ENCODE data around the gene HOOK2. TPM values are rescaled to one million over a fixed set of nuclear protein-coding genes. Genes with fewer than 3 reads are reported as not detected.

Gene HOOK2
- total and polyA plus RNA-seq, 2 of the 8 experiments (the other 6 are each of a cell fraction or from before 2014, with no cell fraction given): 23.8 to 63.2 TPM

DNA sequence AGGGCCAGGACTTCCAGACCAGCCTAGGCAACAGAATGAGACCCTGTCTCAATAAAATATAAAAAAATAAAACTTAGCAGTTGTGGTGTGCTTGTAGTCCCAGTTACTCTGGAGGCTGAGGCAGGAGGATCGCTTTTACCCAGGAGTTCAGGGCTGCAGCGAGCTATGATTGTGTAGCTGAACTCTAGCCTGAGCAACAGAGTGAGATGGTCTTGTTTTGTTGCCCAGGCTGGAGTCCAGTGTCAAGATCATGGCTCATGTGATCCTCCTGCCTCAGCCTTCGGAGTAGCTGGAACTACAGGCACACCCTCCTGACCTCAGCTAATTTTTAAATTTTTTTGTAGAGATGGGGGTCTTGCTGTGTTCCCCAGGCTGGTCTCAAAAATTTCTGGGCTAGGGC lies 11.6 kb upstream of the HOOK2 start:
- peaks cover 31% of the 10 kb centered on the region; the same call in 1 of the 2 replicates for H3K23me2 ChIP-seq (ENCODE audit: low read depth, low read length)
- H3K56ac ChIP-seq (replicated peaks; ENCODE audit: insufficient read length, low read depth, low read length): no peak overlapping the region
- FAIRE-seq (no peak), DNase-seq (ENCODE audit: low read depth in 1 of 2, low spot score in 2 of 2) (no peak)
- no peak overlapping the region for H3K14ac ChIP-seq (ENCODE audit: insufficient read length)
- H4K5ac ChIP-seq (ENCODE audit: insufficient read length, low read depth, low read length): no peak overlapping the region
- no peak overlapping the region for H3K9ac ChIP-seq (replicated peaks in 1 of 4; ENCODE audit: extremely low read depth in 1 of 4, low read depth in 3 of 4, low read length in 3 of 4)
- ChIA-PET CTCF (ENCODE audit: partially characterized antibody) (interaction anchor here (3.0 to 4.5 kb wide), 3 partner anchors 9 to 13 kb away, joined by 14 to 39 read pairs (median 15); no protein-coding TSS in a partner anchor), POLR2A (ENCODE audit: partially characterized antibody) (interaction anchor here (1.7 to 3.5 kb wide), 4 partner anchors 9 to 13 kb away, joined by 5 to 33 read pairs (median 16); partner anchors contain the start of gene HOOK2)
- no peak overlapping the region for H3K18ac ChIP-seq (ENCODE audit: extremely low read depth, low read length)
- peak overlapping the region; percentile 88; the same call in 1 of the 2 replicates for H2AK5ac ChIP-seq (ENCODE audit: low read depth, low read length)
- peak overlapping the region; percentile 90; the same call in 1 of the 2 replicates for H2BK12ac ChIP-seq (ENCODE audit: low read depth, low read length)
- H3K4me3 ChIP-seq (ENCODE audit: extremely low read depth in 1 of 4, insufficient read depth in 2 of 4, low read depth in 3 of 4, low read length in 4 of 4): no peak overlapping the region
- H3K23ac ChIP-seq (ENCODE audit: insufficient read length): no peak overlapping the region
- H2BK5ac ChIP-seq (ENCODE audit: low read depth, low read length): peak overlapping the region; percentile 44; the same call in 1 of the 2 replicates
- H3K27me3 ChIP-seq (replicated peaks in 1 of 4; ENCODE audit: control insufficient read depth in 3 of 4, extremely low read depth in 1 of 4, insufficient read depth in 3 of 4, low read length in 3 of 4): peaks cover 0 to 11% (median 7%) of the 10 kb centered on the region in 4 experiments; a peak in 5 of 7 replicates
- no peak overlapping the region; the same call in 1 of the 2 replicates for H4K8ac ChIP-seq (ENCODE audit: extremely low read depth, insufficient read depth, low read length)
- no peaks in the 10 kb centered on the region for H3K9me3 ChIP-seq (ENCODE audit: insufficient read depth in 2 of 2, low read depth in 1 of 2, low read length in 1 of 2)
- H3K79me2 ChIP-seq (ENCODE audit: control insufficient read depth in 1 of 2, insufficient read depth in 2 of 2, low read length in 2 of 2): no peaks in the 10 kb centered on the region
- no peak overlapping the region for H2AFZ ChIP-seq (ENCODE audit: low read length)
- peaks cover 0 to 1% of the 10 kb centered on the region in 2 experiments for H4K20me1 ChIP-seq (replicated peaks in 1 of 2; ENCODE audit: control insufficient read depth in 1 of 2, insufficient read depth in 2 of 2, low read length in 2 of 2)
- no peaks in the 10 kb centered on the region for H3K36me3 ChIP-seq (ENCODE audit: control insufficient read depth in 2 of 4, insufficient read depth in 4 of 4, low read length in 3 of 4)
- peaks cover 16 to 43% (median 27%) of the 10 kb centered on the region in 4 experiments for H3K4me1 ChIP-seq (replicated peaks in 1 of 4; ENCODE audit: control insufficient read depth in 3 of 4, insufficient read depth in 4 of 4, low read length in 3 of 4)
- WGBS, 2 experiments (ENCODE audit: extremely low coverage in 1 of 2, insufficient coverage in 1 of 2, insufficient read length in 1 of 2, insufficient replicate concordance in 2 of 2, low coverage in 1 of 2, low lambda C conversion rate in 2 of 2, missing lambda C conversion rate in 1 of 2): 92% methylated on average over 3 of the region's 3 CpGs; no CpG with 5 or more reads in 1 of the 2 experiments
- no peak overlapping the region for H3K4me2 ChIP-seq (ENCODE audit: insufficient read depth in 1 of 2, low read depth in 2 of 2, low read length in 2 of 2)
- 0 out of 2 replicates have a peak overlapping the region, but pooled peaks have one; percentile 95 for H2BK15ac ChIP-seq (ENCODE audit: low read length)
- H2BK120ac ChIP-seq (replicated peaks; ENCODE audit: low read depth, low read length): no peak overlapping the region
- H4K91ac ChIP-seq (replicated peaks; ENCODE audit: insufficient read length, low read length): no peak overlapping the region
- H2BK20ac ChIP-seq (ENCODE audit: low read length): no peak overlapping the region
- H3K4ac ChIP-seq (replicated peaks; ENCODE audit: insufficient read length, low read depth, low read length): no peak overlapping the region
- H3K79me1 ChIP-seq (ENCODE audit: low read depth, low read length): no peaks in the 10 kb centered on the region; the same call in 1 of the 2 replicates
- H3K27ac ChIP-seq (ENCODE audit: low read depth, low read length): no peak overlapping the region
- no peak for TF ChIP-seq PHF8 (conservative IDR thresholded peaks at IDR 0.05; ENCODE audit: low read depth, low read length)
- no peak for TF ChIP-seq KDM1A (IDR thresholded peaks at IDR 0.05; ENCODE audit: borderline replicate concordance, low read length)
- TF ChIP-seq, protein P1, sequence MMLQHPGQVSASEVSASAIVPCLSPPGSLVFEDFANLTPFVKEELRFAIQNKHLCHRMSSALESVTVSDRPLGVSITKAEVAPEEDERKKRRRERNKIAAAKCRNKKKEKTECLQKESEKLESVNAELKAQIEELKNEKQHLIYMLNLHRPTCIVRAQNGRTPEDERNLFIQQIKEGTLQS (IDR thresholded peaks at IDR 0.05; ENCODE audit: insufficient read depth, low read depth, low read length): no peak
- TF ChIP-seq JUN (IDR thresholded peaks at IDR 0.05; ENCODE audit: low read depth, low read length): no peak
- TF ChIP-seq, protein P2, sequence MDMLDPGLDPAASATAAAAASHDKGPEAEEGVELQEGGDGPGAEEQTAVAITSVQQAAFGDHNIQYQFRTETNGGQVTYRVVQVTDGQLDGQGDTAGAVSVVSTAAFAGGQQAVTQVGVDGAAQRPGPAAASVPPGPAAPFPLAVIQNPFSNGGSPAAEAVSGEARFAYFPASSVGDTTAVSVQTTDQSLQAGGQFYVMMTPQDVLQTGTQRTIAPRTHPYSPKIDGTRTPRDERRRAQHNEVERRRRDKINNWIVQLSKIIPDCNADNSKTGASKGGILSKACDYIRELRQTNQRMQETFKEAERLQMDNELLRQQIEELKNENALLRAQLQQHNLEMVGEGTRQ (IDR thresholded peaks at IDR 0.05; ENCODE audit: low read length): no peak
- no peak for TF ChIP-seq YY1 (IDR thresholded peaks at IDR 0.05; ENCODE audit: low read depth, low read length)
